ENCODE results near the gene MACROH2A2. TPM values are rescaled to one million over a fixed set of nuclear protein-coding genes. Genes with fewer than 3 reads are reported as not detected.

Gene MACROH2A2
- total RNA-seq, 2 experiments from 2014 or later = 2.2 TPM

DNA sequence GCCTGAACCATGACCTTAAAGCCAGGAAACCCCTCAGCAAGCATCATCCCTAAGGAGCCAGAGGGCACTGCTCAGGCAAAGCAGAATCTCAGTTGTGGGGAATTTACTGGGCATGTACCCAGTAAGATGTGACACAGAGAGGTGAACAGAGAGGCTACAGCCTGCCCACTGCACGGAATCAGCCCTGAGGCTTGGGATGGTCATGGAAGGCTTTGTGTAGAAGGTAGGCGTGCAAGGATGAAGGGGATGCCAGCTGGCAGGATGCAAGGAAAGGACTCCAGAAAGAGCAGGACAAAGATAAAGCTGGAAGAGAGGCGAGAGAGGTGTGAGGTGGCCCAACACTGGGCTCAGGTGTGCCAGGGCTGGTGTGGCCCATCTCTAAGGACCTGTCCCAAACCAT is 82.4 kb downstream of the MACROH2A2 start:
- POLR2A ChIA-PET = no interaction called here
- DNase-seq = no peak
- intact Hi-C loops (cut with DNase I, micrococcal nuclease) = no loop called here

DNA sequence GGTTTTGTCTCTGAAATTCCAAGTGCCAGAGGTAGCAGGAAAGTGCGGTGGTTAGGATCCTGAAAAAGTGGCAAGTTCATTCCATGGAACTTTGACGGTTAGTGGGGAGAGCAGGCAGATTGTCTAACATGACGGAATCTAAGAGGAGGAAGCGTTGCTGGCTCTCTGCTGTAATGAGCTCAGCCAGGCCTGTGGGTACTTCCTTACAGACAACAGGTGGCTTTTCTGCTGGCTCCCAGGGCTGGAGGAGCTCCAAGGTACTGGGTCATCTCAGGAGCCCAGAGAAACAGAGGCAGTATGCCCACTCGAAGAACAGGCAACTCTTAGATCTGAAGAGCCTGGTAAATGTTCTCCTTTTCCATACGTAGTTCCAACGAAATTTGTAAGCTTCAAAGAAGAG is 83.0 kb downstream of the MACROH2A2 start:
- Mint-ChIP-seq H3K36me3 (ENCODE audit: low read depth) (peaks cover 16% of the 10 kb centered on the region), H3K27ac (no peak overlapping the region), H3K27me3 (peaks cover 6% of the 10 kb centered on the region), H3K4me3 (no peak overlapping the region), H3K4me1 (ENCODE audit: low read depth) (peaks cover 20% of the 10 kb centered on the region), H3K9me3 (no peaks in the 10 kb centered on the region)
- CTCF ChIA-PET = no interaction called here
- no peak overlapping the region for H3K4me3 ChIP-seq (ENCODE audit: low read length)
- no peak for ATAC-seq (ENCODE audit: poor library complexity)
- TF ChIP-seq, protein P1, sequence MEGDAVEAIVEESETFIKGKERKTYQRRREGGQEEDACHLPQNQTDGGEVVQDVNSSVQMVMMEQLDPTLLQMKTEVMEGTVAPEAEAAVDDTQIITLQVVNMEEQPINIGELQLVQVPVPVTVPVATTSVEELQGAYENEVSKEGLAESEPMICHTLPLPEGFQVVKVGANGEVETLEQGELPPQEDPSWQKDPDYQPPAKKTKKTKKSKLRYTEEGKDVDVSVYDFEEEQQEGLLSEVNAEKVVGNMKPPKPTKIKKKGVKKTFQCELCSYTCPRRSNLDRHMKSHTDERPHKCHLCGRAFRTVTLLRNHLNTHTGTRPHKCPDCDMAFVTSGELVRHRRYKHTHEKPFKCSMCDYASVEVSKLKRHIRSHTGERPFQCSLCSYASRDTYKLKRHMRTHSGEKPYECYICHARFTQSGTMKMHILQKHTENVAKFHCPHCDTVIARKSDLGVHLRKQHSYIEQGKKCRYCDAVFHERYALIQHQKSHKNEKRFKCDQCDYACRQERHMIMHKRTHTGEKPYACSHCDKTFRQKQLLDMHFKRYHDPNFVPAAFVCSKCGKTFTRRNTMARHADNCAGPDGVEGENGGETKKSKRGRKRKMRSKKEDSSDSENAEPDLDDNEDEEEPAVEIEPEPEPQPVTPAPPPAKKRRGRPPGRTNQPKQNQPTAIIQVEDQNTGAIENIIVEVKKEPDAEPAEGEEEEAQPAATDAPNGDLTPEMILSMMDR (IDR thresholded peaks at IDR 0.05) = no peak
- POLR2A ChIA-PET = interaction anchor here (1.3 kb wide), 1 partner anchor 11 kb away, joined by 4 read pairs; the partner anchor contains the start of gene TYSND1
- peaks cover 0 to 4% of the 10 kb centered on the region in 2 experiments for H3K27me3 ChIP-seq (ENCODE audit: control insufficient read depth in 1 of 2, insufficient read depth in 2 of 2, low read length in 2 of 2)
- intact Hi-C loops (cut with DNase I, micrococcal nuclease) = no loop called here
- H3K36me3 ChIP-seq (ENCODE audit: insufficient read depth, low read length) = peaks cover 8% of the 10 kb centered on the region
- DNase-seq = no peak
- peaks cover 19% of the 10 kb centered on the region for H3K4me1 ChIP-seq (ENCODE audit: insufficient read depth, low read length)
- H3K9me3 ChIP-seq (ENCODE audit: control insufficient read depth in 1 of 2, insufficient read depth in 1 of 2, low read length in 2 of 2) = no peaks in the 10 kb centered on the region
- H3K27ac ChIP-seq (ENCODE audit: low read depth in 1 of 2, low read length in 2 of 2) = no peak overlapping the region

More for the DNA sequence above, 82.4 kb downstream of the MACROH2A2 start:
- Histone ChIP-seq H3K27ac (ENCODE audit: low read depth in 1 of 2, low read length in 2 of 2) (no peak overlapping the region), H3K27me3 (ENCODE audit: control insufficient read depth in 1 of 2, insufficient read depth in 2 of 2, low read length in 2 of 2) (peaks cover 0 to 4% of the 10 kb centered on the region in 2 experiments), H3K9me3 (ENCODE audit: control insufficient read depth in 1 of 2, insufficient read depth in 1 of 2, low read length in 2 of 2) (no peaks in the 10 kb centered on the region), H3K4me1 (ENCODE audit: insufficient read depth, low read length) (peaks cover 19% of the 10 kb centered on the region), H3K36me3 (ENCODE audit: insufficient read depth, low read length) (peaks cover 8% of the 10 kb centered on the region), H3K4me3 (ENCODE audit: low read length) (no peak overlapping the region)
- ATAC-seq (ENCODE audit: poor library complexity) = no peak
- no peaks in the 10 kb centered on the region for H3K9me3 Mint-ChIP-seq
- H3K27ac Mint-ChIP-seq = no peak overlapping the region
- H3K27me3 Mint-ChIP-seq = peaks cover 6% of the 10 kb centered on the region
- H3K4me1 Mint-ChIP-seq (ENCODE audit: low read depth) = peaks cover 20% of the 10 kb centered on the region
- H3K36me3 Mint-ChIP-seq (ENCODE audit: low read depth) = peaks cover 11% of the 10 kb centered on the region
- H3K4me3 Mint-ChIP-seq = no peak overlapping the region
- TF ChIP-seq, protein P1 (IDR thresholded peaks at IDR 0.05) = no peak
- CTCF ChIA-PET = no interaction called here

DNA sequence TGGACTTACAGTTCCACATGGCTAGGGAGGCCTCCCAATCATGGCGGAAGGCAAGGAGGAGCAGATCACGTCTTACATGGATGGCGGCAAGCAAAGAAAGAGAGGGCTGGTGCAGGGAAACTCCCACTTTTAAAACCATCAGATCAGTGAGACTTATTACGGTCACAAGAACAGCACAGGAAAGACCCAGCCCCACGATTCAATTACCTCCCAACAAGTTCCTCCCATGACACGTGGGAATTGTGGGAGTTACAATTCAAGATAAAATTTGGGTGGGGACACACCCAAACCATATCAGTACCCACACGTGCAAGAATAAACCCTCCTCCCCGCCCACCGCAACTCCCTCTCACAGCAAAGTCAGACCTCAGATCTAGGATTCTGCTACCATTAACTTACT is 84.5 kb downstream of the MACROH2A2 start:
- intact Hi-C loops (cut with DNase I, micrococcal nuclease) = no loop called here
- Histone ChIP-seq H3K4me1 (ENCODE audit: insufficient read depth, low read length) (peaks cover 11% of the 10 kb centered on the region), H3K4me3 (ENCODE audit: low read length) (no peak overlapping the region), H3K9me3 (ENCODE audit: control insufficient read depth in 1 of 2, insufficient read depth in 1 of 2, low read length in 2 of 2) (no peaks in the 10 kb centered on the region), H3K27me3 (ENCODE audit: control insufficient read depth in 1 of 2, insufficient read depth in 2 of 2, low read length in 2 of 2) (peaks cover 0 to 3% of the 10 kb centered on the region in 2 experiments), H3K27ac (ENCODE audit: low read depth in 1 of 2, low read length in 2 of 2) (no peak overlapping the region), H3K36me3 (ENCODE audit: insufficient read depth, low read length) (peaks cover 11% of the 10 kb centered on the region)
- Mint-ChIP-seq H3K4me3 (no peak overlapping the region), H3K27ac (no peak overlapping the region), H3K9me3 (no peaks in the 10 kb centered on the region), H3K36me3 (ENCODE audit: low read depth) (peaks cover 20% of the 10 kb centered on the region), H3K27me3 (peaks cover under 1% of the 10 kb centered on the region), H3K4me1 (ENCODE audit: low read depth) (peaks cover 19% of the 10 kb centered on the region)
- DNase-seq = no peak
- TF ChIP-seq, protein P1 (IDR thresholded peaks at IDR 0.05) = no peak
- ATAC-seq (ENCODE audit: poor library complexity) = no peak
- ChIA-PET CTCF (no interaction called here), POLR2A (no interaction called here)
